OCI-LY1 (cell line): ENCODE measurements around the gene EEF1B2.
"Not testable (repeated sequence)": the region's sequence is repeated elsewhere in the genome, so short reads cannot be mapped to it uniquely, and the experiment has no call there.

ENCODE experiments used
- H2AFZ ChIP-seq: fragments of 200-600 bp; sonication (generic), shearing (Covaris generic); 2 replicates; pipeline ENCODE4 v1.6.0; 2014; ENCODE audit warnings: antibody characterized with exemption, mild to moderate bottlenecking, low read length
- H3F3A ChIP-seq: fragments of 200-600 bp; sonication (generic), shearing (Covaris generic); 2 replicates; pipeline ENCODE4 v1.6.0; 2014; ENCODE audit warnings: mild to moderate bottlenecking, antibody characterized with exemption, low read length, moderate library complexity; ENCODE audit not compliant: insufficient read depth
- H3K27ac ChIP-seq: fragments of 200-600 bp; sonication (generic); 2 replicates; pipeline ENCODE4 v1.5.1; 2014; ENCODE audit warnings: low read length, mixed run types, mild to moderate bottlenecking, low read depth; ENCODE audit not compliant: poor library complexity, severe bottlenecking
- H3K27me3 ChIP-seq: fragments of 200-600 bp; sonication (generic); 2 replicates; pipeline ENCODE4 v1.6.0; 2014; ENCODE audit warnings: antibody characterized with exemption, mild to moderate bottlenecking, low read length, moderate library complexity; ENCODE audit not compliant: insufficient read depth
- H3K36me3 ChIP-seq: fragments of 200-600 bp; sonication (generic); 2 replicates; pipeline ENCODE4 v1.6.1; 2014; ENCODE audit warnings: mild to moderate bottlenecking, antibody characterized with exemption, low read length, moderate library complexity, mixed read lengths; ENCODE audit not compliant: insufficient read depth
- H3K4me1 ChIP-seq: fragments of 200-600 bp; sonication (generic); 2 replicates; pipeline ENCODE4 v1.5.1; 2014; ENCODE audit warnings: mild to moderate bottlenecking, low read length, moderate library complexity; ENCODE audit not compliant: insufficient read depth, severe bottlenecking
- H3K4me2 ChIP-seq: fragments of 200-600 bp; sonication (generic), shearing (Covaris generic); 2 replicates; pipeline ENCODE4 v1.6.1; 2014; ENCODE audit warnings: low read length
- H3K4me3 ChIP-seq: fragments of 200-600 bp; sonication (generic); 2 replicates; pipeline ENCODE4 v1.5.1; 2014; ENCODE audit warnings: low read length, low read depth, mild to moderate bottlenecking, mixed read lengths; ENCODE audit not compliant: poor library complexity, severe bottlenecking
- H3K79me2 ChIP-seq: fragments of 200-600 bp; shearing (Covaris generic); 2 replicates; pipeline ENCODE4 v1.6.1; 2016; ENCODE audit warnings: mixed run types, low read length, mixed read lengths; ENCODE audit not compliant: insufficient read depth
- H3K9ac ChIP-seq: fragments of 200-600 bp; sonication (generic), shearing (Covaris generic); 2 replicates; pipeline ENCODE4 v1.6.1; 2014; ENCODE audit warnings: mild to moderate bottlenecking, low read length, mixed read lengths
- H3K9me2 ChIP-seq: fragments of 200-600 bp; sonication (generic), shearing (Covaris generic); 2 replicates; pipeline ENCODE4 v1.6.1; 2014; ENCODE audit warnings: low read depth, mild to moderate bottlenecking, low read length, mixed read lengths
- H3K9me3 ChIP-seq: fragments of 200-600 bp; shearing (Covaris generic); 2 replicates; pipeline ENCODE4 v1.6.1; 2014; ENCODE audit warnings: low read length, mixed read lengths
- H4K20me1 ChIP-seq: fragments of 200-600 bp; sonication (generic), shearing (Covaris generic); 2 replicates; pipeline ENCODE4 v1.6.0; 2016; ENCODE audit warnings: mild to moderate bottlenecking, low read length; ENCODE audit not compliant: insufficient read depth
- EZH2 ChIP-seq: fragments of 200-600 bp; sonication (generic), shearing (Covaris generic); IDR thresholded peaks from 2 replicates; pipeline ENCODE4 v1.8.0; 2017; ENCODE audit warnings: borderline replicate concordance, mixed run types, mild to moderate bottlenecking, antibody characterized with exemption, low read length, moderate library complexity, mixed read lengths
- TF ChIP-seq, protein P1 (sequence below): fragments of 200-600 bp; sonication (generic), shearing (Covaris generic); IDR thresholded peaks from 2 replicates; pipeline ENCODE4 v1.5.1; 2017; ENCODE audit warnings: mild to moderate bottlenecking, antibody characterized with exemption, low read length, moderate library complexity, mixed read lengths

Gene EEF1B2

GRCh38 chr2:206173147-206173546, 13.5 kb downstream of the EEF1B2 start:
- H3K4me2 ChIP-seq: no peak overlapping the region
- H4K20me1 ChIP-seq: no peaks in the 10 kb centered on the region
- no peaks in the 10 kb centered on the region for H3K9me2 ChIP-seq
- H3F3A ChIP-seq: no peaks in the 10 kb centered on the region
- no peaks in the 10 kb centered on the region for H3K4me1 ChIP-seq
- no peaks in the 10 kb centered on the region for H3K36me3 ChIP-seq
- no peak overlapping the region for H3K4me3 ChIP-seq
- H3K27ac ChIP-seq: no peak overlapping the region
- H3K79me2 ChIP-seq: no peaks in the 10 kb centered on the region
- H3K9ac ChIP-seq: no peak overlapping the region
- H2AFZ ChIP-seq: no peak overlapping the region
- no peaks in the 10 kb centered on the region for H3K9me3 ChIP-seq
- no peak for TF ChIP-seq EZH2
- TF ChIP-seq, protein P1, sequence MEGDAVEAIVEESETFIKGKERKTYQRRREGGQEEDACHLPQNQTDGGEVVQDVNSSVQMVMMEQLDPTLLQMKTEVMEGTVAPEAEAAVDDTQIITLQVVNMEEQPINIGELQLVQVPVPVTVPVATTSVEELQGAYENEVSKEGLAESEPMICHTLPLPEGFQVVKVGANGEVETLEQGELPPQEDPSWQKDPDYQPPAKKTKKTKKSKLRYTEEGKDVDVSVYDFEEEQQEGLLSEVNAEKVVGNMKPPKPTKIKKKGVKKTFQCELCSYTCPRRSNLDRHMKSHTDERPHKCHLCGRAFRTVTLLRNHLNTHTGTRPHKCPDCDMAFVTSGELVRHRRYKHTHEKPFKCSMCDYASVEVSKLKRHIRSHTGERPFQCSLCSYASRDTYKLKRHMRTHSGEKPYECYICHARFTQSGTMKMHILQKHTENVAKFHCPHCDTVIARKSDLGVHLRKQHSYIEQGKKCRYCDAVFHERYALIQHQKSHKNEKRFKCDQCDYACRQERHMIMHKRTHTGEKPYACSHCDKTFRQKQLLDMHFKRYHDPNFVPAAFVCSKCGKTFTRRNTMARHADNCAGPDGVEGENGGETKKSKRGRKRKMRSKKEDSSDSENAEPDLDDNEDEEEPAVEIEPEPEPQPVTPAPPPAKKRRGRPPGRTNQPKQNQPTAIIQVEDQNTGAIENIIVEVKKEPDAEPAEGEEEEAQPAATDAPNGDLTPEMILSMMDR: no peak
- no peaks in the 10 kb centered on the region for H3K27me3 ChIP-seq

DNA sequence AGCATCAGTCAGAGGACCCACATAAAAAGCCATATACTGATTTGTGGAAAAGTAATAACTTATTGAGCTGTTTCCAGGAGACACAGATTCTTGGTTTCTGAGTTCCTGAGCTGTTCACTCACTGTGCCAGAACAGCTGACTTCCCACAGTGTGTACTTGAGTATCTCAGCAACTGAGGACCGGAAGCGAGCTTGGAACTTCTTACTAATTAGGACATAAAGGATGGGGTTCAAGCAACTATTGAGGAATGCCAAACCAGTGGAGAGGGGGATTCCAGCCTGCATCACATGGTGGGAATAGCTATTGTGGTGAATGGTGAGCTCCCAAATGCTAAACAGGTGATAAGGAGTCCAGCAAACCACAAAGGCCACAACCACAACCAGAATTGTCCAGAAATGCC, 16.4 kb downstream of the EEF1B2 start:
- no peak for TF ChIP-seq EZH2
- TF ChIP-seq, protein P1: no peak
- H3K79me2 ChIP-seq: no peaks in the 10 kb centered on the region
- H3K4me3 ChIP-seq: no peak overlapping the region
- no peak overlapping the region for H3K4me2 ChIP-seq
- no peaks in the 10 kb centered on the region for H3K9me2 ChIP-seq
- no peaks in the 10 kb centered on the region for H3K27me3 ChIP-seq
- no peaks in the 10 kb centered on the region for H4K20me1 ChIP-seq
- H3K9me3 ChIP-seq: no peaks in the 10 kb centered on the region
- no peak overlapping the region for H2AFZ ChIP-seq
- no peaks in the 10 kb centered on the region for H3K36me3 ChIP-seq
- H3F3A ChIP-seq: no peaks in the 10 kb centered on the region
- no peaks in the 10 kb centered on the region for H3K4me1 ChIP-seq
- no peak overlapping the region for H3K27ac ChIP-seq
- H3K9ac ChIP-seq: no peak overlapping the region

DNA sequence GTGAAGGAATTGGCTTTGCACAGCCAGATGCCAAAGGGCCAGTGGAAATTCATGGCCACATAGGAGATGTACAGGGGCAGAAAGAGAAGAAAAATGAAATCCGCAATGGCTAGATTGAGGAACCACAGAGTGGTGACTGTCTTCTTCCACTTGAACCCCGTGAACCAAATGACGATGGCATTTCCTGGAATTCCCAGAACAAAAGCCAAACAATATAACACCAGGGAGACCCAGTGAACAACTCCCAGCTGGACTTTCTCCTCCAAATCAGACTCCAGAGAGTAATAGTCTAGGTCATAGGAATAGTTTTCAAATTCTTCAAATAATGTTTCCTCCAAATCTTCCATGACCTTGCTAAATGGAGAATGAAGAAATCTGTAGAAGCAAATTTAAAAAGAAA, 17.2 kb downstream of the EEF1B2 start:
- no peak overlapping the region for H3K27ac ChIP-seq
- H3K27me3 ChIP-seq: no peaks in the 10 kb centered on the region
- no peaks in the 10 kb centered on the region for H3K9me2 ChIP-seq
- H3K4me1 ChIP-seq: no peaks in the 10 kb centered on the region
- no peaks in the 10 kb centered on the region for H3K36me3 ChIP-seq
- H3K79me2 ChIP-seq: no peaks in the 10 kb centered on the region
- no peaks in the 10 kb centered on the region for H3F3A ChIP-seq
- TF ChIP-seq, protein P1: no peak
- no peak for TF ChIP-seq EZH2
- H3K4me3 ChIP-seq: no peak overlapping the region
- no peaks in the 10 kb centered on the region for H3K9me3 ChIP-seq
- H3K9ac ChIP-seq: no peak overlapping the region
- no peak overlapping the region for H2AFZ ChIP-seq
- H3K4me2 ChIP-seq: no peak overlapping the region
- H4K20me1 ChIP-seq: no peaks in the 10 kb centered on the region

- not testable (repeated sequence) for H3K27ac ChIP-seq, H3K79me2 ChIP-seq, H2AFZ ChIP-seq, H3K9ac ChIP-seq, H3K27me3 ChIP-seq, H3F3A ChIP-seq, H3K36me3 ChIP-seq, H3K9me2 ChIP-seq, H3K4me1 ChIP-seq, H3K9me3 ChIP-seq, H4K20me1 ChIP-seq, H3K4me3 ChIP-seq, H3K4me2 ChIP-seq
These were observed 21.8 kb downstream of the EEF1B2 start for GRCh38 chr2:206181526-206181925.
